Measurements from ENCODE around the gene MACROH2A1. TPM values are rescaled to one million over a fixed set of nuclear protein-coding genes. Genes with fewer than 3 reads are reported as not detected.

Gene MACROH2A1
- total and polyA plus RNA-seq, 9 of the 15 experiments (the other 6 are each of a cell fraction or from before 2014, with no cell fraction given), result 44.9 to 289 (median 193) TPM

- TF ChIP-seq FOXP1 (CRISPR knock-in tag; IDR thresholded peaks at IDR 0.05) (peak; percentile 41; the same call in 1 of the 2 replicates), ZFX (CRISPR knock-in tag; IDR thresholded peaks at IDR 0.05) (peak; percentile 41), YY1 (IDR thresholded peaks at IDR 0.05; ENCODE audit: borderline replicate concordance in 1 of 3, control insufficient read depth in 1 of 3, extremely low read depth in 1 of 3, insufficient read depth in 3 of 3, insufficient read length in 1 of 3, insufficient replicate concordance in 2 of 3, low read depth in 1 of 3, low read length in 2 of 3) (peak in 1 of 3 experiments; percentile 38), THRA (IDR thresholded peaks at IDR 0.05) (no peak), PHF8 (IDR thresholded peaks at IDR 0.05; ENCODE audit: borderline replicate concordance, low read length) (peak; percentile 10; the same call in 1 of the 2 replicates), RAD51 (IDR thresholded peaks at IDR 0.05; ENCODE audit: borderline replicate concordance, low read depth) (no peak), HOMEZ (CRISPR knock-in tag; IDR thresholded peaks at IDR 0.05) (no peak), ETS1 (conservative IDR thresholded peaks at IDR 0.05; ENCODE audit: control insufficient read depth, low read depth, low read length) (no peak), BCOR (IDR thresholded peaks at IDR 0.05) (no peak), ZNF232 (CRISPR knock-in tag; IDR thresholded peaks at IDR 0.05) (no peak), ZBTB43 (CRISPR knock-in tag; IDR thresholded peaks at IDR 0.05) (no peak), NFIC (IDR thresholded peaks at IDR 0.05) (no peak), TCFL5 (CRISPR knock-in tag; conservative IDR thresholded peaks at IDR 0.05) (no peak), MEIS2 (IDR thresholded peaks at IDR 0.05; ENCODE audit: partially characterized antibody) (no peak), GATAD2B (IDR thresholded peaks at IDR 0.05; ENCODE audit: borderline replicate concordance) (no peak), ZNF699 (CRISPR knock-in tag; IDR thresholded peaks at IDR 0.05; ENCODE audit: insufficient replicate concordance) (no peak), ATF3 (IDR thresholded peaks at IDR 0.05) (peak; percentile 53; the same call in 1 of the 2 replicates), ATF3 (CRISPR knock-in tag; conservative IDR thresholded peaks at IDR 0.05) (no peak), TGIF2 (CRISPR knock-in tag; IDR thresholded peaks at IDR 0.05) (no peak), NFXL1 (CRISPR knock-in tag; IDR thresholded peaks at IDR 0.05) (no peak), DACH1 (IDR thresholded peaks at IDR 0.05; ENCODE audit: partially characterized antibody) (no peak), RBFOX2 (IDR thresholded peaks at IDR 0.05; ENCODE audit: low read depth, low read length) (no peak), EP400 (IDR thresholded peaks at IDR 0.05) (no peak)
Measured at GRCh38 chr5:135437422-135437795, 38.4 kb upstream of the MACROH2A1 start (continued).

All from K562 (cell line).